Stomach (tissue), 9 donors: Measurements from ENCODE around the gene SND1. TPM values are rescaled to one million over a fixed set of nuclear protein-coding genes. Genes with fewer than 3 reads are reported as not detected.
"Not testable (repeated sequence)": the region's sequence is repeated elsewhere in the genome, so short reads cannot be mapped to it uniquely, and the experiment has no call there.

Experiments used
- DNase-seq, 2 donors: peaks; one replicate each; pipeline versions ENCODE4 v3.0.0 to v3.0.0-alpha.2; 2013 to 2019
- H3K27ac ChIP-seq, 5 donors: fragments of 200-600 bp in 4 of 5; sonication (generic) in 4 of 5; one replicate each; pipeline ENCODE4 v1.5.1; 2013 to 2019; ENCODE audit warnings: mild to moderate bottlenecking in 1 of 5, moderate library complexity in 1 of 5
- H3K27me3 ChIP-seq, 3 donors: fragments of 200-600 bp; sonication (generic); one replicate each; pipeline ENCODE4 v1.5.1; 2017 to 2019; ENCODE audit warnings: mixed run types in 1 of 3
- H3K36me3 ChIP-seq, 4 donors: fragments of 200-600 bp; sonication (generic); 1 replicate in 3 of 4; 2 replicates in 1 of 4; pipeline ENCODE4 v1.5.1; 2016 to 2019
- H3K4me1 ChIP-seq, 4 donors: fragments of 200-600 bp; sonication (generic); one replicate each; pipeline ENCODE4 v1.5.1; 2016 to 2019
- H3K4me3 ChIP-seq, 4 donors: fragments of 200-600 bp; sonication (generic) in 3 of 4; one replicate each; pipeline ENCODE4 v1.5.1; 2016 to 2019; ENCODE audit warnings: mild to moderate bottlenecking in 1 of 4
- H3K9me3 ChIP-seq, 4 donors: fragments of 200-600 bp; sonication (generic); one replicate each; pipeline ENCODE4 v1.5.1; 2016 to 2019
- CTCF ChIP-seq, 7 experiments: fragments of 450-650 bp in 4 of 7; fragments of 200-600 bp in 3 of 7; sonication (generic) in 3 of 7; IDR thresholded peaks; one replicate each; pipeline ENCODE4 v1.5.1; 2016 to 2019; ENCODE audit warnings: antibody characterized with exemption in 7 of 7, control low read depth in 2 of 7, mild to moderate bottlenecking in 1 of 7
- EP300 ChIP-seq: sonication (generic); formaldehyde crosslinking; IDR thresholded peaks from one replicate; pipeline ENCODE4 v1.6.1; 2017; ENCODE audit warnings: antibody characterized with exemption
- POLR2A ChIP-seq, 4 donors: fragments of 450-650 bp; IDR thresholded peaks; one replicate each; pipeline ENCODE4 v1.6.1; 2016; ENCODE audit warnings: antibody characterized with exemption in 4 of 4, control low read depth in 2 of 4, mild to moderate bottlenecking in 1 of 4, moderate library complexity in 1 of 4
- POLR2AphosphoS5 ChIP-seq, 3 donors: sonication (generic); formaldehyde crosslinking; IDR thresholded peaks; one replicate each; pipeline ENCODE4 v1.6.1; 2016; ENCODE audit warnings: antibody characterized with exemption in 3 of 3
- WGBS, 5 donors: extraction: QIAGEN DNeasy Blood & Tissue Kit in 3 of 5; methylation state at CpG; one replicate each; pipeline versions ENCODE4 v1.1.5 to v1.1.7; 2013 to 2018; 5-methylcytosine and 5-hydroxymethylcytosine counted together
- intact Hi-C: fragments of 100-400 bp; cut with DNase I; formaldehyde crosslinking; loops from one replicate; pipeline ENCODE4 v1.15.1; 2023; ENCODE audit warnings: low total_unique reads
- polyA plus RNA-seq, 3 donors: library from polyadenylated mRNA; stranded (reverse); fragments of 200-250 nt; gene quantifications; one replicate each; pipeline ENCODE4 v1.2.3, GENCODE V29; 2013
- total RNA-seq, 5 donors: library from RNA; depleted of rRNA; stranded (reverse); fragments of >200 nt; gene quantifications; one replicate each; pipeline versions ENCODE4 v1.1.0 to v1.2.3, GENCODE V29; 2014 to 2016
- donor health status: healthy with polysubstance abuse.
- donor health status: Bipolar disorder and iron deficiency.
- donor health status: healthy.

Gene SND1
- total and polyA plus RNA-seq, 8 donors, result 63.3 to 799 (median 126) TPM

GRCh38 chr7:128104108-128104742 is 452.2 kb downstream of the SND1 start:
- peak in 1 of 2 donors; percentile 65 for DNase-seq
- no peaks in the 10 kb centered on the region for H3K9me3 ChIP-seq
- peak overlapping the region; percentile 36 to 47 (median 42) for H3K4me3 ChIP-seq

DNA sequence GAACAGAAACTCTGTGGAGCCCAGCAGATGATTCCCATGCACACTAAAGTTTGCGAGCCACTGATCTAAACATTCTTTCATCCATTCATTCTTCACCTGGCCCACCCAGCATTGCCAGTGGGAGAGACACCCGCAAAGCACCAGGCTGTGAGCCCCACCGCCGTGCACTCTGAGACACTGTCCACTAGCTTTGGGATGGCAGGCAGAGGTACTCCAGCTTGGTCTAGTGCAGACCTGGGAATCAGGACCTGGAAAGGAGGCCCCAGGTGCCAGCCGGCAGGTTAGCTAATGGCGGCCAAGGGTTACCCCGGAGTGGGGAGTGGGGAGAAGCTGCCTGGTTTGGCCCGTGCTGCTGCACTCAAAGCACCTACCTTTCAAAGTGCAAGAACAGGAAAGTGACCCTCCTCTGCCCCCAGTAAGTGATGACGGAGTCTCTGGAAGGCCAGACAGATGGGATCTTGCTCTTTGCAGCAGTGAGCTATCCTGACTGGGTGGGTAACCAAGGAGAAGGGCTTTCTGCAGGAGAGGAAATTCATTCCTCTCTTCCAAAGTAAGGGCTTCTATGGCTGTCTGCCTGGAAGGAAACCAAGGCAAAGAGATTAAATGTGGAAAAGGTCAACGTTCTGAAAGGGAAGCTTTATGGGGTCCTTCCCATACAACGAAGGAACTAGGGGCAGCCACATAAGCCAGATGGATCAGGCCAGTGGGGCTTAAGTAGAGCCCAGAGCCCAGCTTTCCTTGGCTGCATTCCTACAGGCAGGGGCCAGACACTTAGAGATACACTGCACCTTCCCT is 453.4 kb downstream of the SND1 start:
- Histone ChIP-seq H3K4me3 (no peak overlapping the region), H3K27me3 (peaks cover 0 to 47% (median 14%) of the 10 kb centered on the region in 3 donors), H3K36me3 (no peaks in the 10 kb centered on the region), H3K27ac (no peak overlapping the region), H3K4me1 (peaks cover 13 to 27% (median 20%) of the 10 kb centered on the region in 4 donors), H3K9me3 (no peaks in the 10 kb centered on the region)
- WGBS, 5 donors, result 77 to 80% (median 78%) methylated on average over 8 to 11 of the region's 11 CpGs
- intact Hi-C loops, result no loop called here
- DNase-seq, result no peak
- no peak for TF ChIP-seq POLR2A (IDR thresholded peaks at IDR 0.05)
- no peak for TF ChIP-seq EP300
- TF ChIP-seq POLR2AphosphoS5 (IDR thresholded peaks at IDR 0.05), result no peak
- TF ChIP-seq CTCF (IDR thresholded peaks at IDR 0.05), result no peak

More at GRCh38 chr7:128104108-128104742, 452.2 kb downstream of the SND1 start:
- intact Hi-C loops, result no loop called here
- no peak for TF ChIP-seq EP300
- TF ChIP-seq POLR2A (IDR thresholded peaks at IDR 0.05), result no peak
- TF ChIP-seq CTCF (IDR thresholded peaks at IDR 0.05), result no peak
- no peak for TF ChIP-seq POLR2AphosphoS5 (IDR thresholded peaks at IDR 0.05)
- WGBS, 5 donors, result 3 to 9% (median 3%) methylated on average over 20 to 59 of the region's 59 CpGs
- H3K27me3 ChIP-seq, result peaks cover 0 to 47% (median 14%) of the 10 kb centered on the region in 3 donors
- no peak overlapping the region for H3K27ac ChIP-seq
- H3K4me1 ChIP-seq, result peaks cover 13 to 26% (median 18%) of the 10 kb centered on the region in 4 donors
- no peaks in the 10 kb centered on the region for H3K36me3 ChIP-seq

DNA sequence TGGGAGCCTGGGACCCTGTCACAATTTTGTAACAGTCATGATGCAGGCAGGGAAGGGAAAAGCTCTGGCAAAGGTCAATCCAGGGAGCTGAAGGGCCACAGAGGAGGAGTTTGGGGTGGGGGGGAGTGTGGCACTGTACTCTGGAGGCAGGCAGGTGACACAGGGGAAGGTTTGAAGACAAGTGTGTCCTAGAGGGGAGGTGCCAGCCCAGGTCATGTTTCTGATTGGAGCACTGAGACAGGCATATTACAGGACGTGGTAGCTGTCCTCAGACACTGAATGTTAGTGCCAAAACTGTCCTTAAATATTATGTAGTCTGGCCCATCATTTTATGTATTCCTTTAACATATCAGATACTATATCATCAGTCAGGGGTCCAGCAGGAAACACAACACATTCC is 454.8 kb downstream of the SND1 start:
- Histone ChIP-seq H3K4me3 (no peak overlapping the region), H3K36me3 (no peaks in the 10 kb centered on the region)

GRCh38 chr7:128107516-128107915 is 455.5 kb downstream of the SND1 start:
- H3K36me3 ChIP-seq, H3K27ac ChIP-seq, DNase-seq, H3K9me3 ChIP-seq, H3K4me3 ChIP-seq, intact Hi-C loops: not testable (repeated sequence)
- peaks cover 0 to 49% (median 14%) of the 10 kb centered on the region in 3 donors for H3K27me3 ChIP-seq
- H3K4me1 ChIP-seq, result peaks cover 13 to 27% (median 20%) of the 10 kb centered on the region in 4 donors
- WGBS, 5 donors, result 67 to 87% (median 80%) methylated on average over 7 to 12 of the region's 12 CpGs

More for the DNA sequence above, 454.8 kb downstream of the SND1 start:
- Histone ChIP-seq H3K27me3 (peaks cover 0 to 47% (median 14%) of the 10 kb centered on the region in 3 donors), H3K27ac (no peak overlapping the region), H3K4me1 (peaks cover 13 to 27% (median 20%) of the 10 kb centered on the region in 4 donors), H3K9me3 (no peaks in the 10 kb centered on the region)
- TF ChIP-seq EP300 (no peak), POLR2AphosphoS5 (IDR thresholded peaks at IDR 0.05) (no peak), CTCF (IDR thresholded peaks at IDR 0.05) (no peak), POLR2A (IDR thresholded peaks at IDR 0.05) (no peak)
- DNase-seq, result no peak
- intact Hi-C loops, result no loop called here
- 14 to 42% (median 30%) methylated on average over 1 of the region's 1 CpG for WGBS, 5 donors
